Stimulated activated naive CD4-positive, alpha-beta T cell (primary cell): ENCODE measurements around the gene SPATC1L.

Experiments
- DNase-seq, 6 experiments: peaks; one replicate each; lab custom pipeline; 2025; lab: John Stamatoyannopoulos, UW

The SPATC1L gene

GRCh38 chr21:46215436-46216131 is 31.3 kb upstream of the SPATC1L start:
- DNase-seq: no peak

GRCh38 chr21:46214478-46215340 is 30.4 kb upstream of the SPATC1L start:
- DNase-seq: no peak

GRCh38 chr21:46213620-46214286 is 29.5 kb upstream of the SPATC1L start:
- no peak for DNase-seq

GRCh38 chr21:46212721-46213484 is 28.6 kb upstream of the SPATC1L start:
- no peak for DNase-seq

- no peak for DNase-seq
These were observed 27.8 kb upstream of the SPATC1L start for GRCh38 chr21:46211786-46212720.

GRCh38 chr21:46211376-46211775 is 27.1 kb upstream of the SPATC1L start:
- DNase-seq: no peak

GRCh38 chr21:46210378-46211136 is 26.3 kb upstream of the SPATC1L start:
- DNase-seq: no peak

GRCh38 chr21:46208761-46209721 is 24.8 kb upstream of the SPATC1L start:
- DNase-seq: no peak

- no peak for DNase-seq
These were observed 23.8 kb upstream of the SPATC1L start for GRCh38 chr21:46207920-46208591.

- DNase-seq: no peak
These were observed 23.0 kb upstream of the SPATC1L start for GRCh38 chr21:46207006-46207919.

- DNase-seq: no peak
These were observed 22.1 kb upstream of the SPATC1L start for GRCh38 chr21:46206163-46207005.

GRCh38 chr21:46205766-46206162 is 21.5 kb upstream of the SPATC1L start:
- DNase-seq: no peak

- DNase-seq: no peak
These were observed 20.9 kb upstream of the SPATC1L start for GRCh38 chr21:46205166-46205565.

- DNase-seq: no peak
These were observed 18.9 kb upstream of the SPATC1L start for GRCh38 chr21:46203203-46203600.

GRCh38 chr21:46202592-46203202 is 18.4 kb upstream of the SPATC1L start:
- DNase-seq: no peak
